IMR-90 (cell line): ENCODE data around the gene SLC1A5. TPM values are rescaled to one million over a fixed set of nuclear protein-coding genes. Genes with fewer than 3 reads are reported as not detected.

ENCODE experiments used
- ATAC-seq: fragments of 200-7000 bp; cut with Tn5 transposase; 2 replicates; pipeline ENCODE4 v1.9.1; 2020; ENCODE audit warnings: low read depth, mild to moderate bottlenecking, moderate library complexity
- BruUV-seq: library from RNA; stranded (reverse); fragments of 400-500 nt; replicated peaks from 2 replicates; lab custom pipeline; 2021; lab: Mats Ljungman, UMichigan
- CTCF ChIA-PET: fragments of 300-600 bp; formaldehyde crosslinking; extraction: SDS; loops from one replicate; lab custom pipeline; 2021; ENCODE audit warnings: antibody characterized with exemption; lab: Yijun Ruan, JAX
- POLR2A ChIA-PET: fragments of 300-600 bp; sonication (Branson Sonifier 250); formaldehyde crosslinking; loops from one replicate; lab custom pipeline; 2022; ENCODE audit warnings: antibody characterized with exemption; ENCODE audit not compliant: unreplicated experiment; lab: Charles Lee
- DNase-seq: peaks from one replicate; pipeline ENCODE4 v3.0.0; 2013
- H2AFZ ChIP-seq: replicated peaks from 2 replicates; pipeline ENCODE3; 2013; ENCODE audit warnings: low read length, mild to moderate bottlenecking; ENCODE audit not compliant: poor library complexity
- H2AK5ac ChIP-seq: 2 replicates; pipeline ENCODE4 v1.6.1; 2013; ENCODE audit warnings: low read depth, low read length, inconsistent platforms
- H2AK9ac ChIP-seq: replicated peaks from 2 replicates; pipeline ENCODE3; 2013; ENCODE audit warnings: mild to moderate bottlenecking, low read depth, low read length, moderate library complexity; ENCODE audit not compliant: poor library complexity
- H2BK120ac ChIP-seq: 2 replicates; pipeline ENCODE4 v1.6.1; 2013; ENCODE audit warnings: low read depth, low read length, inconsistent platforms
- H2BK15ac ChIP-seq: 3 replicates; pipeline ENCODE4 v1.6.1; 2013; ENCODE audit warnings: low read depth, low read length, inconsistent platforms
- H2BK20ac ChIP-seq: 2 replicates; pipeline ENCODE4 v1.6.1; 2013; ENCODE audit warnings: low read depth, mild to moderate bottlenecking, inconsistent platforms, low read length, moderate library complexity
- H2BK5ac ChIP-seq: 2 replicates; pipeline ENCODE4 v1.6.1; 2013; ENCODE audit warnings: mild to moderate bottlenecking, low read depth, low read length, inconsistent platforms; ENCODE audit not compliant: poor library complexity, severe bottlenecking
- H3K14ac ChIP-seq: replicated peaks from 2 replicates; pipeline ENCODE4 v1.6.1; 2013; ENCODE audit warnings: low read depth, low read length, inconsistent platforms
- H3K18ac ChIP-seq: 2 replicates; pipeline ENCODE4 v1.6.1; 2013; ENCODE audit warnings: low read depth, low read length, control low read depth
- H3K23ac ChIP-seq: 2 replicates; pipeline ENCODE4 v1.6.1; 2013; ENCODE audit warnings: low read depth, low read length, inconsistent platforms
- H3K27ac ChIP-seq: 2 replicates; pipeline ENCODE4 v1.5.1; 2013; ENCODE audit warnings: mild to moderate bottlenecking, control low read depth, low read length; ENCODE audit not compliant: insufficient read depth
- H3K27me3 ChIP-seq: 2 replicates; pipeline ENCODE4 v1.6.1; 2013; ENCODE audit warnings: low read length; ENCODE audit not compliant: control insufficient read depth, insufficient read depth
- H3K36me3 ChIP-seq: 2 replicates; pipeline ENCODE4 v1.6.1; 2013; ENCODE audit warnings: low read length, mixed read lengths; ENCODE audit not compliant: control insufficient read depth, insufficient read depth
- H3K4ac ChIP-seq: 2 replicates; pipeline ENCODE4 v1.6.1; 2013; ENCODE audit warnings: low read depth, low read length, inconsistent platforms
- H3K4me1 ChIP-seq: 2 replicates; pipeline ENCODE4 v1.6.1; 2013; ENCODE audit warnings: low read length, mixed read lengths; ENCODE audit not compliant: control insufficient read depth, insufficient read depth
- H3K4me2 ChIP-seq: 2 replicates; pipeline ENCODE4 v1.6.1; 2013; ENCODE audit warnings: low read depth, mild to moderate bottlenecking, control low read depth, low read length, moderate library complexity
- H3K4me3 ChIP-seq: 2 replicates; pipeline ENCODE4 v1.5.1; 2013; ENCODE audit warnings: low read depth, mild to moderate bottlenecking, control low read depth, low read length, moderate library complexity; ENCODE audit not compliant: insufficient read depth
- H3K56ac ChIP-seq: 2 replicates; pipeline ENCODE4 v1.6.1; 2013; ENCODE audit warnings: low read length, inconsistent platforms; ENCODE audit not compliant: insufficient read depth; ENCODE audit errors: extremely low read depth
- H3K79me1 ChIP-seq, 2 experiments: 2 replicates each; pipeline ENCODE4 v1.6.1; 2013; ENCODE audit warnings: low read length in 2 of 2, inconsistent platforms in 1 of 2, low read depth in 1 of 2
- H3K9ac ChIP-seq: 2 replicates; pipeline ENCODE4 v1.6.1; 2013; ENCODE audit warnings: low read depth, low read length, control low read depth
- H3K9me1 ChIP-seq: 2 replicates; pipeline ENCODE4 v1.6.1; 2013; ENCODE audit warnings: low read length, inconsistent platforms; ENCODE audit not compliant: insufficient read depth
- H3K9me3 ChIP-seq: 2 replicates; pipeline ENCODE4 v1.6.1; 2013; ENCODE audit warnings: low read length; ENCODE audit not compliant: control insufficient read depth, insufficient read depth
- H4K20me1 ChIP-seq: 2 replicates; pipeline ENCODE4 v1.6.1; 2013; ENCODE audit warnings: low read length, inconsistent platforms; ENCODE audit not compliant: insufficient read depth
- H4K5ac ChIP-seq: 2 replicates; pipeline ENCODE4 v1.6.1; 2013; ENCODE audit warnings: mild to moderate bottlenecking, low read depth, low read length, control low read depth
- H4K8ac ChIP-seq, 2 experiments: 2 replicates each; pipeline ENCODE4 v1.6.1; 2013; ENCODE audit warnings: low read depth in 2 of 2, low read length in 2 of 2, control low read depth in 1 of 2, inconsistent platforms in 1 of 2
- H4K91ac ChIP-seq: 2 replicates; pipeline ENCODE4 v1.6.1; 2013; ENCODE audit warnings: low read depth, low read length, inconsistent platforms; ENCODE audit not compliant: insufficient read depth
- CEBPB ChIP-seq: IDR thresholded peaks from 2 replicates; pipeline ENCODE4 v1.6.1; 2012; ENCODE audit warnings: low read depth, low read length, improper control_type of control experiment
- CHD1 ChIP-seq: IDR thresholded peaks from 2 replicates; pipeline ENCODE4 v1.6.1; 2012; ENCODE audit warnings: low read depth, low read length, improper control_type of control experiment
- FOS ChIP-seq: fragments of 150-350 bp; IDR thresholded peaks from 2 replicates; pipeline ENCODE4 v1.6.1; 2016; ENCODE audit warnings: low read depth, low read length
- MAFK ChIP-seq: IDR thresholded peaks from 2 replicates; pipeline ENCODE4 v1.6.1; 2012; ENCODE audit warnings: low read depth, low read length, improper control_type of control experiment
- MXI1 ChIP-seq: IDR thresholded peaks from 2 replicates; pipeline ENCODE4 v1.6.1; 2012; ENCODE audit warnings: low read depth, mild to moderate bottlenecking, low read length, moderate library complexity, borderline replicate concordance
- POLR2A ChIP-seq: IDR thresholded peaks from 2 replicates; pipeline ENCODE4 v1.6.1; 2012; ENCODE audit warnings: mild to moderate bottlenecking, low read depth, low read length
- RAD21 ChIP-seq: IDR thresholded peaks from 2 replicates; pipeline ENCODE4 v1.6.1; 2012; ENCODE audit warnings: low read length, improper control_type of control experiment
- RCOR1 ChIP-seq: IDR thresholded peaks from 2 replicates; pipeline ENCODE4 v1.6.1; 2012; ENCODE audit warnings: mild to moderate bottlenecking, low read length, improper control_type of control experiment; ENCODE audit not compliant: insufficient replicate concordance
- RFX5 ChIP-seq: IDR thresholded peaks from 2 replicates; pipeline ENCODE4 v1.8.0; 2012; ENCODE audit warnings: low read depth, mild to moderate bottlenecking, low read length, moderate library complexity
- SMC3 ChIP-seq: fragments of 150-350 bp; IDR thresholded peaks from 2 replicates; pipeline ENCODE4 v1.6.1; 2016; ENCODE audit warnings: low read depth, mild to moderate bottlenecking, antibody characterized with exemption, low read length, moderate library complexity
- USF2 ChIP-seq: fragments of 150-350 bp; IDR thresholded peaks from 2 replicates; pipeline ENCODE4 v1.6.1; 2017; ENCODE audit warnings: mild to moderate bottlenecking, antibody characterized with exemption, low read length, low read depth
- WGBS, 2 experiments: methylation state at CpG; one replicate each; pipeline versions ENCODE4 v1.1.5 to v1.1.7; 2013; ENCODE audit warnings: missing lambda C conversion rate in 2 of 2; ENCODE audit not compliant: insufficient read length in 1 of 2; ENCODE audit errors: extremely low coverage in 2 of 2; 5-methylcytosine and 5-hydroxymethylcytosine counted together
- dilution Hi-C: fragments of 300-500 bp; cut with HindIII; formaldehyde crosslinking; loops from one replicate; pipeline ENCODE4 v1.14.3; 2018; ENCODE audit warnings: low sequenced_read_pairs; ENCODE audit not compliant: unreplicated experiment
- in situ Hi-C: fragments of 300-500 bp; cut with MboI; formaldehyde crosslinking; loops from 3 replicates; pipeline ENCODE4 v1.14.3; 2019; ENCODE audit warnings: low sequenced_read_pairs, inconsistent platforms, mixed read lengths
- intact Hi-C: fragments of 100-400 bp; cut with micrococcal nuclease; formaldehyde crosslinking; loops from 2 replicates; pipeline ENCODE4 v1.10.0; 2022
- polyA plus RNA-seq, 3 experiments: library from polyadenylated mRNA; depleted of rRNA; stranded (reverse); fragments of >200 nt; gene quantifications; 2 replicates each; pipeline ENCODE4 v1.2.3, GENCODE V29; 2012; ENCODE audit warnings: low replicate concordance in 1 of 3
- total RNA-seq: library from RNA; depleted of rRNA; stranded (reverse); fragments of >200 nt; gene quantifications from 2 replicates; pipeline ENCODE4 v1.2.3, GENCODE V29; 2012
- TF ChIP-seq, protein P1 (sequence below): fragments of 150-350 bp; IDR thresholded peaks from 2 replicates; pipeline ENCODE4 v1.6.1; 2016; ENCODE audit warnings: low read depth, mild to moderate bottlenecking, low read length, moderate library complexity, borderline replicate concordance
- TF ChIP-seq, protein P2 (sequence below): conservative IDR thresholded peaks from 2 replicates; pipeline ENCODE4 v1.5.1; 2012; ENCODE audit warnings: mild to moderate bottlenecking, low read depth, low read length, improper control_type of control experiment

The SLC1A5 gene
- total and polyA plus RNA-seq, 2 of the 4 experiments (the other 2 are of a cell fraction), result 142 to 171 TPM

- Histone ChIP-seq H4K5ac (no peak overlapping the region), H2BK5ac (peak overlapping the region; percentile 5), H3K14ac (peak overlapping the region; percentile 20; the same call in 1 of the 2 replicates), H3K4ac (peak overlapping the region; percentile 7; the same call in 1 of the 2 replicates), H4K91ac (peak overlapping the region; percentile 47), H3K56ac (no peak overlapping the region), H3K4me3 (no peak overlapping the region), H3K27ac (peak overlapping the region; percentile 85; the same call in 1 of the 2 replicates), H3K18ac (peak overlapping the region; percentile 45; the same call in 1 of the 2 replicates), H2BK15ac (no peak overlapping the region; the same call in 2 of the 3 replicates), H3K36me3 (peaks cover 13% of the 10 kb centered on the region), H3K9ac (no peak overlapping the region), H4K20me1 (peaks cover 17% of the 10 kb centered on the region), H2AFZ (no peak overlapping the region), H3K27me3 (no peaks in the 10 kb centered on the region), H2AK9ac (no peak overlapping the region), H3K9me1 (peaks cover 9% of the 10 kb centered on the region), H3K9me3 (no peaks in the 10 kb centered on the region), H2BK120ac (peak overlapping the region; percentile 31; the same call in 1 of the 2 replicates), H4K8ac (peak overlapping the region in 1 of 2 experiments; percentile 23; a peak in 1 of 4 replicates), H3K79me1 (peaks cover 4 to 22% of the 10 kb centered on the region in 2 experiments; a peak in 2 of 4 replicates), H2BK20ac (peak overlapping the region; percentile 74), H3K23ac (no peak overlapping the region), H3K4me1 (peaks cover 12% of the 10 kb centered on the region), H2AK5ac (peak overlapping the region; percentile 78), H3K4me2 (no peak overlapping the region)
- ChIA-PET POLR2A (no interaction called here), CTCF (no interaction called here)
- intact Hi-C loops, result no loop called here
- in situ Hi-C loops, result loop anchor here (5.0 kb wide), 2 partner anchors 83 to 228 kb away; no protein-coding TSS in a partner anchor
- WGBS, 2 experiments, result no CpG with 5 or more reads among the region's 6 CpGs
- no peak for ATAC-seq
- DNase-seq, result no peak
- no TSS peak for BruUV-seq
- TF ChIP-seq CHD1 (no peak), SMC3 (no peak), MAFK (no peak), POLR2A (no peak), RAD21 (no peak), FOS (no peak), RFX5 (no peak), CEBPB (no peak), MXI1 (no peak), RCOR1 (no peak), USF2 (no peak)
- TF ChIP-seq, protein P1, sequence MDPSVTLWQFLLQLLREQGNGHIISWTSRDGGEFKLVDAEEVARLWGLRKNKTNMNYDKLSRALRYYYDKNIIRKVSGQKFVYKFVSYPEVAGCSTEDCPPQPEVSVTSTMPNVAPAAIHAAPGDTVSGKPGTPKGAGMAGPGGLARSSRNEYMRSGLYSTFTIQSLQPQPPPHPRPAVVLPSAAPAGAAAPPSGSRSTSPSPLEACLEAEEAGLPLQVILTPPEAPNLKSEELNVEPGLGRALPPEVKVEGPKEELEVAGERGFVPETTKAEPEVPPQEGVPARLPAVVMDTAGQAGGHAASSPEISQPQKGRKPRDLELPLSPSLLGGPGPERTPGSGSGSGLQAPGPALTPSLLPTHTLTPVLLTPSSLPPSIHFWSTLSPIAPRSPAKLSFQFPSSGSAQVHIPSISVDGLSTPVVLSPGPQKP, result no peak
- TF ChIP-seq, protein P2, sequence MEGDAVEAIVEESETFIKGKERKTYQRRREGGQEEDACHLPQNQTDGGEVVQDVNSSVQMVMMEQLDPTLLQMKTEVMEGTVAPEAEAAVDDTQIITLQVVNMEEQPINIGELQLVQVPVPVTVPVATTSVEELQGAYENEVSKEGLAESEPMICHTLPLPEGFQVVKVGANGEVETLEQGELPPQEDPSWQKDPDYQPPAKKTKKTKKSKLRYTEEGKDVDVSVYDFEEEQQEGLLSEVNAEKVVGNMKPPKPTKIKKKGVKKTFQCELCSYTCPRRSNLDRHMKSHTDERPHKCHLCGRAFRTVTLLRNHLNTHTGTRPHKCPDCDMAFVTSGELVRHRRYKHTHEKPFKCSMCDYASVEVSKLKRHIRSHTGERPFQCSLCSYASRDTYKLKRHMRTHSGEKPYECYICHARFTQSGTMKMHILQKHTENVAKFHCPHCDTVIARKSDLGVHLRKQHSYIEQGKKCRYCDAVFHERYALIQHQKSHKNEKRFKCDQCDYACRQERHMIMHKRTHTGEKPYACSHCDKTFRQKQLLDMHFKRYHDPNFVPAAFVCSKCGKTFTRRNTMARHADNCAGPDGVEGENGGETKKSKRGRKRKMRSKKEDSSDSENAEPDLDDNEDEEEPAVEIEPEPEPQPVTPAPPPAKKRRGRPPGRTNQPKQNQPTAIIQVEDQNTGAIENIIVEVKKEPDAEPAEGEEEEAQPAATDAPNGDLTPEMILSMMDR, result no peak
- dilution Hi-C loops, result no loop called here
Observed at GRCh38 chr19:46759206-46759605, 29.2 kb downstream of the SLC1A5 start.
